GM19238 (cell line): ENCODE measurements around the gene HMMR.
"Not testable (repeated sequence)": the region's sequence is repeated elsewhere in the genome, so short reads cannot be mapped to it uniquely, and the experiment has no call there.

ENCODE experiments used
- DNase-seq: peaks from one replicate; pipeline ENCODE4 v3.0.0; 2011; ENCODE audit warnings: low spot score; ENCODE audit not compliant: insufficient read length

The HMMR gene

GRCh38 chr5:163460562-163461171, at the start of gene HMMR:
TSS of gene HMMR (plus strand) at chr5:163460632. CDS start at chr5:163460693, 61 bp downstream.
- no peak for DNase-seq

- DNase-seq = not testable (repeated sequence)
Measured at GRCh38 chr5:163415673-163416072, 44.8 kb upstream of the HMMR start.

GRCh38 chr5:163424836-163425235, 35.6 kb upstream of the HMMR start:
- no peak for DNase-seq

- not testable (repeated sequence) for DNase-seq
Measured at GRCh38 chr5:163426128-163426527, 34.3 kb upstream of the HMMR start.

GRCh38 chr5:163432544-163432943, 27.9 kb upstream of the HMMR start:
- no peak for DNase-seq

GRCh38 chr5:163433271-163433670, 27.2 kb upstream of the HMMR start:
- DNase-seq = no peak

- no peak for DNase-seq
Measured at GRCh38 chr5:163434401-163434866, 26.0 kb upstream of the HMMR start.

- DNase-seq = no peak
Measured at GRCh38 chr5:163436515-163436914, 23.9 kb upstream of the HMMR start.

- no peak for DNase-seq
Measured at GRCh38 chr5:163437011-163437308, 23.5 kb upstream of the HMMR start.

- peak; percentile 75 for DNase-seq
Measured at GRCh38 chr5:163437309-163438182, 22.9 kb upstream of the HMMR start, which contains the start of gene CCNG1. TSS of gene CCNG1 (plus strand) at chr5:163437595. CDS start at chr5:163439257, 1,662 bp downstream.

GRCh38 chr5:163439092-163439425, 21.4 kb upstream of the HMMR start:
- DNase-seq = no peak

GRCh38 chr5:163440954-163441353, 19.5 kb upstream of the HMMR start:
- DNase-seq = no peak

GRCh38 chr5:163444526-163444925, 15.9 kb upstream of the HMMR start:
- DNase-seq = no peak

GRCh38 chr5:163445345-163445744, 15.1 kb upstream of the HMMR start:
- DNase-seq = no peak

- DNase-seq = no peak
Measured at GRCh38 chr5:163447191-163447590, 13.2 kb upstream of the HMMR start.

GRCh38 chr5:163447875-163448274, 12.6 kb upstream of the HMMR start:
- no peak for DNase-seq

GRCh38 chr5:163448491-163448890, 11.9 kb upstream of the HMMR start:
- no peak for DNase-seq

GRCh38 chr5:163451489-163451888, 8.9 kb upstream of the HMMR start:
- no peak for DNase-seq

- no peak for DNase-seq
Measured at GRCh38 chr5:163453705-163454104, 6.7 kb upstream of the HMMR start.

GRCh38 chr5:163455406-163455805, 5.0 kb upstream of the HMMR start:
- DNase-seq = not testable (repeated sequence)

GRCh38 chr5:163456029-163456589, 4.3 kb upstream of the HMMR start:
- DNase-seq = no peak

- DNase-seq = no peak
Measured at GRCh38 chr5:163456840-163457239, 3.6 kb upstream of the HMMR start.
